HG03108 (cell line): ENCODE data around the gene PRDM15.

ENCODE experiments used
- ATAC-seq: cut with Tn5 transposase; IDR thresholded peaks from one replicate; pipeline ENCODE4 v1.9.1; 2021; ENCODE audit warnings: moderate library complexity; ENCODE audit not compliant: unreplicated experiment

The PRDM15 gene

GRCh38 chr21:41751611-41752011 lies 127.5 kb downstream of the PRDM15 start:
- ATAC-seq = no peak

- ATAC-seq = no peak
Observed at GRCh38 chr21:41750532-41751151, 128.5 kb downstream of the PRDM15 start.

GRCh38 chr21:41750051-41750450 lies 129.1 kb downstream of the PRDM15 start:
- no peak for ATAC-seq

GRCh38 chr21:41749286-41749685 lies 129.9 kb downstream of the PRDM15 start:
- ATAC-seq = no peak
